Fibroblast of villous mesenchyme (primary cell): ENCODE measurements around the gene CNTNAP2. TPM values are rescaled to one million over a fixed set of nuclear protein-coding genes. Genes with fewer than 3 reads are reported as not detected.

Experiments
- DNase-seq: peaks from one replicate; pipeline ENCODE4 v3.0.0-alpha.2; 2010; ENCODE audit warnings: low read depth
- H3K4me3 ChIP-seq: 2 replicates; pipeline ENCODE4 v1.5.1; 2011; ENCODE audit warnings: low read depth, mild to moderate bottlenecking, low read length
- total RNA-seq: library from RNA; depleted of rRNA; stranded (reverse); fragments of >200 nt; gene quantifications from 2 replicates; pipeline ENCODE4 v1.2.3, GENCODE V29; 2012
- TF ChIP-seq, protein P1 (sequence below): IDR thresholded peaks from 2 replicates; pipeline ENCODE4 v1.5.1; 2012; ENCODE audit warnings: low read depth, mild to moderate bottlenecking, low read length; ENCODE audit not compliant: insufficient read depth

CNTNAP2 gene
- total RNA-seq, 1 donor: not detected

DNA sequence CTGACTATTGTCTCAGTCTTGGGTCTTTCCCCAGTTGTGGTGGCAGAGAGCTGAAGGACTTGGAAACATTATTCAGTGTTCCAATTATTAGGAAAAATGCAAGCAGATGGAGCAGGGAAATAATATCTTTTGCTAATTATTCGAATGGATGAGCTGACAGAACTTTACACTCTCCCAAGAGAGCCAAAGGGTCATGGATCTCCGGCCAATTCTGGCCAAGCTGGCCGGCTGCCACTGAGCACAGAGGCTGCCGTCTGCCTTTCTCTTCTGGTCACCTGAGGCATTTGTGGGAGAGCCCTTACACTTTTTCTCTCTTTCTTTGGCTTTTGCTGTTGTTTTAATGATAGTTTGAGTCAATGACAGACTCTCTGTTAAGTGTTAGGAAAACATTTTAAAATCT lies 22.2 kb upstream of the CNTNAP2 start:
- DNase-seq: no peak
- no peak overlapping the region for H3K4me3 ChIP-seq
- TF ChIP-seq, protein P1, sequence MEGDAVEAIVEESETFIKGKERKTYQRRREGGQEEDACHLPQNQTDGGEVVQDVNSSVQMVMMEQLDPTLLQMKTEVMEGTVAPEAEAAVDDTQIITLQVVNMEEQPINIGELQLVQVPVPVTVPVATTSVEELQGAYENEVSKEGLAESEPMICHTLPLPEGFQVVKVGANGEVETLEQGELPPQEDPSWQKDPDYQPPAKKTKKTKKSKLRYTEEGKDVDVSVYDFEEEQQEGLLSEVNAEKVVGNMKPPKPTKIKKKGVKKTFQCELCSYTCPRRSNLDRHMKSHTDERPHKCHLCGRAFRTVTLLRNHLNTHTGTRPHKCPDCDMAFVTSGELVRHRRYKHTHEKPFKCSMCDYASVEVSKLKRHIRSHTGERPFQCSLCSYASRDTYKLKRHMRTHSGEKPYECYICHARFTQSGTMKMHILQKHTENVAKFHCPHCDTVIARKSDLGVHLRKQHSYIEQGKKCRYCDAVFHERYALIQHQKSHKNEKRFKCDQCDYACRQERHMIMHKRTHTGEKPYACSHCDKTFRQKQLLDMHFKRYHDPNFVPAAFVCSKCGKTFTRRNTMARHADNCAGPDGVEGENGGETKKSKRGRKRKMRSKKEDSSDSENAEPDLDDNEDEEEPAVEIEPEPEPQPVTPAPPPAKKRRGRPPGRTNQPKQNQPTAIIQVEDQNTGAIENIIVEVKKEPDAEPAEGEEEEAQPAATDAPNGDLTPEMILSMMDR: no peak

DNA sequence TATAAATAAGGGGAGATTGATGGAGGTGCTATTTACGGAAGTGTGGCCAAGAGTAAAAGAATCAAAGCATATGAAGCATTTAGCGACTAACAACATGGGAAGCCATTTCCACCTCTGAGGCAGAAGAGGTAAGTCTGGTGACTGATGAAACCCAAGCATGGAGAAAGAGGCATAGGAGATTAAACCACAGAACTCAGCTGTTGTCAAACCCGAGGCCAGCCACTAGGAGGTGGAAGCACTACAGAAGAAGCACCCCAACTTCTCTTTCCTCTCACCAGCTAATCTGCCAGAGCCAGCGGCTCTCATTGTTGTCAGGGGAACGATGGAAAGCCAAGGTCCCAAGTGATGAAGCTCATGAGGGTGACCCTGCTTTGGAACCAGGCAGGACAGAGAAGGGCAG lies 19.6 kb upstream of the CNTNAP2 start:
- no peak overlapping the region for H3K4me3 ChIP-seq
- TF ChIP-seq, protein P1: no peak
- no peak for DNase-seq

DNA sequence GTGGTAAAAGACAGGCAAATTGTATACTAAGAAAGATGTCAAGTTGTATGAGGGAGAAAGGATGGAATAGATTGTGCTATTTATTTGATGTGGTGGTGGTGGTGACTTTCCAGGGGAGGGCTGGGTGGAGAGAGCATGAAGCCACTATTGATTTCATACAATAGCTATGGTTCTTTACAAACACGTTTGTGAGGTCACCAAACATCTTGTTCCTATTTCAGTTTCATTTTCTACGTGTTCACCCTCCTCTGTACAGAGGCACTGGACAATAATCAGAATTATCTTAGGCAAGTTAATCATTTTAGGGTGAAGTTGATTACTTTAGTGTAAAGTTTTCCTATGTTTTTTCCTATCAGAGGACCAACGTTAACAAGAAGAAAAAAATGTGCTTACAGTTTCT lies 10.3 kb upstream of the CNTNAP2 start:
- no peak overlapping the region for H3K4me3 ChIP-seq
- TF ChIP-seq, protein P1: no peak
- no peak for DNase-seq

DNA sequence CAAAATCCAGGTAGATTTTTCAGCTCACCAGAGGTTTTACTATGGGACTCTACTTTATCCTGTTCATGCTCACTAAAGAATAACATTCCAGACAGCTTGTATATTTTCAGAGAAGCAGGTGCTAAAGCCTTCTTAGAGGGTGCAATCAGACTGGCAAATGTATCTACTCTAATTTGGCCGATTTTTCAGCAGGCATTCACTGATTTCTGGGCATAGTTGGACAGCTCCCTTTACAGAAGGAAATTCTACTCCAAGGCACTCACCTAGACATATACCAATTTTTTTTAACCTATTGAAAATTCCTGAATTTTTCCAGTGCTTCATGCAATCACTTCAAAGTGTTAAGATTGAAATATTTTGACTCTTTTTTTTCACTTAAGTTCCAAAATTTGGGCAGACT lies 3.8 kb upstream of the CNTNAP2 start:
- no peak overlapping the region for H3K4me3 ChIP-seq
- TF ChIP-seq, protein P1: no peak
- no peak for DNase-seq

DNA sequence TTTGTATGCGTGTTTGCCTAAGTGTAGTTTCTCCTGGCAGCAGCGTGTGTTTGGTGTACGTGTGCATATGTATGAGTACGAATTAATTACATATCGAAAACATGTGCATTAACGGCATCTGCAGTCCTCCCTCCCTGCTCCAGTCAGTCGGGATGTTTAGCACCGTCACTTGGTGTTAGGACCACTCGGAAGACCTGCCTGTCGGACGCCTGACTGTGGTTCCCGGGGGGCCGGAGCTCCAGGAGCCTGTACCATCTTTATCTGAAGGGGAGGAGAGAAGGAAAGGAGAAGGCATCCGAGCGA lies 1.1 kb upstream of the CNTNAP2 start:
- H3K4me3 ChIP-seq: no peak overlapping the region
- TF ChIP-seq, protein P1: no peak
- no peak for DNase-seq

DNA sequence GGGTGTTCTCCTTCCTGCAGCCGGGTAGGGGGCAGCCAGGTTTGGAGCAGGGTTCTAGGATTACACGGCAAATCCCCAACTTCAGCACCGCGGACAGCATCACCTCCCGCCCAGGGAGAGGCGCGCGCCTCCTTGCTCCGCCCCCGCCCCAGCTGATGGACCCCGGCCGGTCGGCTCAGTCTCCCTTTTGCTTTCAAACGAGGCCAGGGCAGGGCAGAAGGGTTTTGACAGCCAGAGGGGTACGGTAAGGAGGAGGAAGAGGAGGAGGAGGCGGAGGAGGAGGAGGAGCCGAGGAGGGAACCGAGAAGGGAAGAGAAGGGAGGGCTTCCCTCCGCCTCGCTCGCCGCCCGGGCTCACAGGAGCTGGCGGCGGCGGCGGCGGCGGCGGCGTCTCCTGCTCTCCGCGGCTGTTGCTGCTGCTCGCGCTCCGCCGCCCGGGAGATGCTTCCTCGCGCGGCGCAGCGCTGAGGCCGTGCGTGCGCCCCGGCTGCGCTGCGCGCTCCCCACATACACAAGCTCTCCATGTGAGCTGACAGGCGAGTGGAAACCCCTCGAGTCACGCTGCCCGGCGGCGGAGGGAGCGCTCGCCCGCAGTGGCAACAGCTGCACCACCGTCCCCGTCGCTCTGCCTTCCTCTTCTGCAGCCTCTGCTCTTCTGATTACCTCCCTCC lies 615 bp upstream of the CNTNAP2 start:
- peak overlapping the region; percentile 39 for H3K4me3 ChIP-seq
- peak; percentile 1 for DNase-seq
- TF ChIP-seq, protein P1: no peak

DNA sequence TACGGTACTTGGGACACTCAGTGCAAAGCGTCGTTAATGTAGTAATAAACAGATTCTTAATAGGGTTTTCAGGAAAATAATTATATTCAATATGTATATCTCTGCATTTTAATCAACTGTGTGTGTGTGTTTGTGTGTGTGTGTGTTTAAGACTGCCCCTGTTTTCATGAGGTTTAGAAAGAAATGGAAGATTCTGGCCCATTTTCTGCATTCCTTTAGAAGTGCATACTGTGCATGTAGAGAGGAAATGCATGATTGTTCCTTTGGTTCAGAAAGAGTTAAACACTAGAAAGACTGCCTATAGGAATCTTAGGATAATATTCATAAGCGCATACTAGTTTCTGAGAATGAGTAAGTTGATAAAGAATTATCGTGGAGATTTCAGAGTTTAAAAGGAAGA lies 975 bp downstream of the CNTNAP2 start:
- H3K4me3 ChIP-seq: no peak overlapping the region
- no peak for DNase-seq
- TF ChIP-seq, protein P1: no peak
